ENCODE results near the gene CRABP2.

DNA sequence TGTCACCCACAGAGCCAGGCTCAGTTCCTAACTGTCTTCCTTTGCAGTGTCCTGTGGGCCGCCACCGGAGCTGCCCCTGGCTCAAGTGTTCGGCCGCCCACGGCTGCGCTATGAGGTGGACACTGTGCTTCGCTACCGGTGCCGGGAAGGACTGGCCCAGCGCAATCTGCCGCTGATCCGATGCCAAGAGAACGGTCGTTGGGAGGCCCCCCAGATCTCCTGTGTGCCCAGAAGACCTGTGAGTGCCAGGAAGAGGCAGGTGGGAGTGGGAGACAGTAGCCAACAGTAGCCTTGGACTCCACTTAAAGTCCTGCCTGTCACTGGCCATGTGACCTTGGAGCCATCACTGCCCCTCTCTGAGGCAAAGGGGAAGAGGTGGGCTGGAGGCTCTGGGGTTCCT lies 46.9 kb downstream of the CRABP2 start:
- no peak for TF ChIP-seq FOXK2 (IDR thresholded peaks at IDR 0.05)
- no peak for TF ChIP-seq ZZZ3 (IDR thresholded peaks at IDR 0.05; ENCODE audit: control insufficient read depth, insufficient read length, low read depth)
- TF ChIP-seq POLR2A (IDR thresholded peaks at IDR 0.05; ENCODE audit: low read depth, low read length), result no peak
- no peak for TF ChIP-seq NR2C2 (IDR thresholded peaks at IDR 0.05; ENCODE audit: borderline replicate concordance, control insufficient read depth, insufficient read length, low read depth)
- no peak for TF ChIP-seq HDAC6 (IDR thresholded peaks at IDR 0.05; ENCODE audit: unreplicated experiment)
- no peak for TF ChIP-seq POLR2AphosphoS5 (IDR thresholded peaks at IDR 0.05; ENCODE audit: low read length)
- TF ChIP-seq RAD21 (IDR thresholded peaks at IDR 0.05; ENCODE audit: insufficient read depth, low read depth, low read length), result no peak
- no peak for TF ChIP-seq FOS (IDR thresholded peaks at IDR 0.05; ENCODE audit: borderline replicate concordance, extremely low read depth, insufficient read length)
- TF ChIP-seq, protein P1, sequence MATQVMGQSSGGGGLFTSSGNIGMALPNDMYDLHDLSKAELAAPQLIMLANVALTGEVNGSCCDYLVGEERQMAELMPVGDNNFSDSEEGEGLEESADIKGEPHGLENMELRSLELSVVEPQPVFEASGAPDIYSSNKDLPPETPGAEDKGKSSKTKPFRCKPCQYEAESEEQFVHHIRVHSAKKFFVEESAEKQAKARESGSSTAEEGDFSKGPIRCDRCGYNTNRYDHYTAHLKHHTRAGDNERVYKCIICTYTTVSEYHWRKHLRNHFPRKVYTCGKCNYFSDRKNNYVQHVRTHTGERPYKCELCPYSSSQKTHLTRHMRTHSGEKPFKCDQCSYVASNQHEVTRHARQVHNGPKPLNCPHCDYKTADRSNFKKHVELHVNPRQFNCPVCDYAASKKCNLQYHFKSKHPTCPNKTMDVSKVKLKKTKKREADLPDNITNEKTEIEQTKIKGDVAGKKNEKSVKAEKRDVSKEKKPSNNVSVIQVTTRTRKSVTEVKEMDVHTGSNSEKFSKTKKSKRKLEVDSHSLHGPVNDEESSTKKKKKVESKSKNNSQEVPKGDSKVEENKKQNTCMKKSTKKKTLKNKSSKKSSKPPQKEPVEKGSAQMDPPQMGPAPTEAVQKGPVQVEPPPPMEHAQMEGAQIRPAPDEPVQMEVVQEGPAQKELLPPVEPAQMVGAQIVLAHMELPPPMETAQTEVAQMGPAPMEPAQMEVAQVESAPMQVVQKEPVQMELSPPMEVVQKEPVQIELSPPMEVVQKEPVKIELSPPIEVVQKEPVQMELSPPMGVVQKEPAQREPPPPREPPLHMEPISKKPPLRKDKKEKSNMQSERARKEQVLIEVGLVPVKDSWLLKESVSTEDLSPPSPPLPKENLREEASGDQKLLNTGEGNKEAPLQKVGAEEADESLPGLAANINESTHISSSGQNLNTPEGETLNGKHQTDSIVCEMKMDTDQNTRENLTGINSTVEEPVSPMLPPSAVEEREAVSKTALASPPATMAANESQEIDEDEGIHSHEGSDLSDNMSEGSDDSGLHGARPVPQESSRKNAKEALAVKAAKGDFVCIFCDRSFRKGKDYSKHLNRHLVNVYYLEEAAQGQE (IDR thresholded peaks at IDR 0.05; ENCODE audit: low read depth, low read length), result no peak
- TF ChIP-seq RB1 (IDR thresholded peaks at IDR 0.05; ENCODE audit: borderline replicate concordance), result no peak
- no peak for TF ChIP-seq SUZ12 (IDR thresholded peaks at IDR 0.05; ENCODE audit: unreplicated experiment)

Measured in GM12878 (cell line).